Left ventricle myocardium inferior (tissue), 1 donor: ENCODE measurements around the gene GEMIN5. TPM values are rescaled to one million over a fixed set of nuclear protein-coding genes. Genes with fewer than 3 reads are reported as not detected.
A peak's percentile ranks its signal among the peaks of the same experiment; 100 is the strongest.

Source experiments
- DNase-seq: peaks from one replicate; pipeline ENCODE4 v3.0.0-alpha.2; 2020
- H3K27ac ChIP-seq: fragments of 200-600 bp; replicated peaks from 2 replicates; pipeline ENCODE4 v1.8.0; 2021
- H3K27me3 ChIP-seq: fragments of 200-600 bp; 2 replicates; pipeline ENCODE4 v1.8.0; 2021; ENCODE audit warnings: low read depth
- H3K36me3 ChIP-seq: fragments of 200-600 bp; 2 replicates; pipeline ENCODE4 v1.8.0; 2021
- H3K4me1 ChIP-seq: fragments of 200-600 bp; 2 replicates; pipeline ENCODE4 v1.8.0; 2021
- H3K4me3 ChIP-seq: fragments of 200-600 bp; 2 replicates; pipeline ENCODE4 v1.8.0; 2021; ENCODE audit warnings: mild to moderate bottlenecking, moderate library complexity
- H3K9me3 ChIP-seq: fragments of 200-600 bp; replicated peaks from 2 replicates; pipeline ENCODE4 v1.8.0; 2021
- intact Hi-C: fragments of 100-400 bp; cut with micrococcal nuclease; formaldehyde crosslinking; loops from one replicate; pipeline ENCODE4 v1.11.0; 2022
- total RNA-seq: library from RNA; stranded (reverse); fragmentation: NEBNext Ultra II Directional; extraction: Animal tissue kit (Norgen Biotek cat#: 25700); gene quantifications from one replicate; pipeline ENCODE4 v1.2.1, GENCODE V29; 2021
- TF ChIP-seq, protein P1 (sequence below): fragments of 200-600 bp; IDR thresholded peaks from 2 replicates; pipeline ENCODE4 v1.8.0; 2021; ENCODE audit warnings: antibody characterized with exemption, mild to moderate bottlenecking, borderline replicate concordance
- donor health status: DM: no; HTN: yes; CAD: no; lungs with severe emphysema.

Gene GEMIN5
- total RNA-seq, 1 donor from 2014 or later, result 14.0 TPM

DNA sequence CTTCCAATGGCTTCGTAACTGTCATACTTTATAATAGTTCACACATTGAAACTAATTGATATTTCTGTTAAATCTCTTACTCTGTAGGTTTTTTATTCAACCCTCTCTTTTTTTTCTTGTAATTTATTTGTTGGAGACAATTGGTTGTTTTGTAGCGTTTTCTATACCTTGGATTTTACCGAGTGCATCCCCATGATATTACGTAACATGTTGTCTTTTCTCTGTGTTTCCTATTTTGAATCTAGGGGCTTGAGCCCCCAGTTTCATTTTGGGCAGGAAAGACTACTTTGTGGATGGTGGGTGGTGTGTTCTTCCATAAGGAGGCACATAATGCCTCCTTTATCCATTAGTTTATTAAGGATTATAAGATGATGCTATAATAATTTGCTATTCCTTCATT, 10.3 kb upstream of the GEMIN5 start:
- no peak for DNase-seq
- TF ChIP-seq, protein P1, sequence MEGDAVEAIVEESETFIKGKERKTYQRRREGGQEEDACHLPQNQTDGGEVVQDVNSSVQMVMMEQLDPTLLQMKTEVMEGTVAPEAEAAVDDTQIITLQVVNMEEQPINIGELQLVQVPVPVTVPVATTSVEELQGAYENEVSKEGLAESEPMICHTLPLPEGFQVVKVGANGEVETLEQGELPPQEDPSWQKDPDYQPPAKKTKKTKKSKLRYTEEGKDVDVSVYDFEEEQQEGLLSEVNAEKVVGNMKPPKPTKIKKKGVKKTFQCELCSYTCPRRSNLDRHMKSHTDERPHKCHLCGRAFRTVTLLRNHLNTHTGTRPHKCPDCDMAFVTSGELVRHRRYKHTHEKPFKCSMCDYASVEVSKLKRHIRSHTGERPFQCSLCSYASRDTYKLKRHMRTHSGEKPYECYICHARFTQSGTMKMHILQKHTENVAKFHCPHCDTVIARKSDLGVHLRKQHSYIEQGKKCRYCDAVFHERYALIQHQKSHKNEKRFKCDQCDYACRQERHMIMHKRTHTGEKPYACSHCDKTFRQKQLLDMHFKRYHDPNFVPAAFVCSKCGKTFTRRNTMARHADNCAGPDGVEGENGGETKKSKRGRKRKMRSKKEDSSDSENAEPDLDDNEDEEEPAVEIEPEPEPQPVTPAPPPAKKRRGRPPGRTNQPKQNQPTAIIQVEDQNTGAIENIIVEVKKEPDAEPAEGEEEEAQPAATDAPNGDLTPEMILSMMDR, result no peak
- H3K27me3 ChIP-seq, result no peaks in the 10 kb centered on the region
- H3K4me3 ChIP-seq, result no peak overlapping the region
- no peaks in the 10 kb centered on the region for H3K9me3 ChIP-seq
- intact Hi-C loops, result no loop called here
- H3K27ac ChIP-seq, result no peak overlapping the region
- peaks cover 15% of the 10 kb centered on the region for H3K36me3 ChIP-seq
- H3K4me1 ChIP-seq, result peaks cover 62% of the 10 kb centered on the region

DNA sequence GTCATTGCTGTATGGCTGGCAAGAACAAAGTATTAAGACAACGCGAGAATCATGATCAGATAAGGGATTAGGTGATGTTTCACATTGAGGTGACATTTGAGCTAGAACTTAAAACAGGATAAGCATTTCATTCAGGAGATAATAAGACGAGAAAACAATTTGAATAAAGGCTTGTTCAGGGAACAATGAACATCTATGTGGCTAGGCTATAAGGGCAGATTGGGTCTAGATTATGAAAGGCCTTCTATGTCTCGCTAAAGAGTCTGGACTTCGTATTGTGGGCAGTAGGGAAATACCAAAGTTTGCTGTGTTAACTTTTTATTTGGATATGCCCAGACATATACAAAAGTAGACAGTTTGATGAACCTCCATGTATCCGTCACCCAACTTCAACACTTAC, 9.8 kb upstream of the GEMIN5 start:
- intact Hi-C loops, result no loop called here
- DNase-seq, result no peak
- no peaks in the 10 kb centered on the region for H3K27me3 ChIP-seq

DNA sequence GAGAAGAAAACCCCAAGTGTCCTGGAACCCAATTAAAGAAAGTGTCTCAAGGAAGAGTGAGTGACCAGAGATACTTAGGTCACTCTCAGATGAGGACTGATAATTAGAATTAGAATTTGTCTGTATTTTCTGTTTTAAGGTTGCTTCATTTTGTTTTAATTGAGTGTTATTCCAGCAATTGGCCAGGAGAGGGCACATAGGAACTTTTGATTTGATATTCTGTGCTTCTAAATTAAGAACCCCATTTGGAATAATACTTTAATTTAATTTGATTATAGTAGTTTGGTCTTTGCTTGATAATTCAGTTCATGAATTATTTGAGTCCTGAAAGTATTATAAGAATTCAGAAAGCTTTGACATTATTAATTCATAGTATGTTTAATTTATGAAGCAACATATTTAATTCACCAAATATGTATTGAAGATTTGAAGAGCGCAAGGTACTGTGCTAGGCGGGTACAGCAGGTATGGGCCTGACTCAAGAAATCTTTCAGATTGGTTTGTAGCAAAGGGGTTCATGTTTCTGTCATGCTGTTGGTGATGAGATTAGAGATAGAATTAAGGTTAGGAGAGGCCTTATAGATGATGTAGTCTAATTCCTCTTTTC, 7.8 kb upstream of the GEMIN5 start:
- intact Hi-C loops, result no loop called here
- no peaks in the 10 kb centered on the region for H3K27me3 ChIP-seq
- TF ChIP-seq, protein P1, result peak; percentile 74
- no peak for DNase-seq
- no peak overlapping the region for H3K27ac ChIP-seq
- H3K36me3 ChIP-seq, result peaks cover 7% of the 10 kb centered on the region
- H3K4me3 ChIP-seq, result no peak overlapping the region
- no peaks in the 10 kb centered on the region for H3K9me3 ChIP-seq
- peaks cover 86% of the 10 kb centered on the region for H3K4me1 ChIP-seq

More for the DNA sequence above, 9.8 kb upstream of the GEMIN5 start:
- Histone ChIP-seq H3K4me3 (no peak overlapping the region), H3K4me1 (peaks cover 67% of the 10 kb centered on the region), H3K27ac (no peak overlapping the region), H3K36me3 (peaks cover 15% of the 10 kb centered on the region), H3K9me3 (no peaks in the 10 kb centered on the region)
- TF ChIP-seq, protein P1, result no peak

DNA sequence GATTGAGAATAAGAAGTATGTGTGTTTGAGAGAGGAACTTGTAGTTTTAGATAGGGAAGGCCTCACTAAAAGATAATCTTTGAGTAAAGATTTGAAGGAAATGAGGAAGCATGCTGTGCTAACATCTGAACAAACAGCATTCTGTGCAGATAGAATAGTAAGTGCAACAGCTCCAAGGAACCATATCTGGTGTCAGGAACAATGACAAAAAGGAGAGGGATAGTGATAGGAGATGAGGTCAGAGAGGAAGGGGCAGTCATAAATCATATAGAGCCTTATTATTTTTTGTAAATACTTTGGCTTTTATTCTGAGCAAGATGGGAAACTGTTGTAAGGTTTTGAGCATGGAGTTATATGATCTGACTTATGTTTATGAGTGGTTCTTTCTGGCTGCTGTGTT, 6.7 kb upstream of the GEMIN5 start:
- Histone ChIP-seq H3K36me3 (peaks cover 7% of the 10 kb centered on the region), H3K27me3 (no peaks in the 10 kb centered on the region), H3K4me3 (no peak overlapping the region), H3K9me3 (no peaks in the 10 kb centered on the region), H3K4me1 (peaks cover 88% of the 10 kb centered on the region), H3K27ac (no peak overlapping the region)
- no peak for DNase-seq
- TF ChIP-seq, protein P1, result no peak
- intact Hi-C loops, result no loop called here

DNA sequence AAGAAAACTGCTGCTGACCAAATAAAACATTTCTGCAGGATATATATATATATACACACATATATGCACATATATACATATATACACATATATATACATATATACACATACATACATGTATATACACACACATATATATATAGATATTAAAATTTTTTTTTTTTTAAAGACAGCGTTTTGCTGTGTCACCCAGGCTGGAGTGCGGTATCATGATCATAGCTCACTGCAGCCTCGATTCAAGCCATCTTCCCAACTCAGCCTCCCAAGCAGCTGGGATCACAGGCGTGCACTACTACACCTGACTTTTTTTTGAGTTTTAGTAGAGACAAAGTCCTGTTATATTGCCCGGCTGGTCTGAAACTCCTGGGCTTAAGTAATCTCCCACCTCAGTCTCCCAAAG, 5.5 kb upstream of the GEMIN5 start:
- DNase-seq, result no peak
- Histone ChIP-seq H3K27me3 (no peaks in the 10 kb centered on the region), H3K4me1 (peaks cover 80% of the 10 kb centered on the region), H3K36me3 (peaks cover 7% of the 10 kb centered on the region), H3K4me3 (no peak overlapping the region), H3K9me3 (no peaks in the 10 kb centered on the region), H3K27ac (no peak overlapping the region)
- TF ChIP-seq, protein P1, result no peak
- intact Hi-C loops, result no loop called here
